Measurements from ENCODE around the gene SMARCAL1. TPM values are rescaled to one million over a fixed set of nuclear protein-coding genes. Genes with fewer than 3 reads are reported as not detected.

Gene SMARCAL1
- total RNA-seq, 1 donor from 2014 or later, result 7.4 TPM

GRCh38 chr2:216408426-216409290 is 3.6 kb upstream of the SMARCAL1 start:
- no peak for DNase-seq (ENCODE audit: low read depth)
- no peaks in the 10 kb centered on the region for H3K27me3 ChIP-seq (ENCODE audit: control insufficient read depth, insufficient read depth, low read length)
- H3K4me3 ChIP-seq (ENCODE audit: low read depth, low read length), result no peak overlapping the region
- TF ChIP-seq, protein P1, sequence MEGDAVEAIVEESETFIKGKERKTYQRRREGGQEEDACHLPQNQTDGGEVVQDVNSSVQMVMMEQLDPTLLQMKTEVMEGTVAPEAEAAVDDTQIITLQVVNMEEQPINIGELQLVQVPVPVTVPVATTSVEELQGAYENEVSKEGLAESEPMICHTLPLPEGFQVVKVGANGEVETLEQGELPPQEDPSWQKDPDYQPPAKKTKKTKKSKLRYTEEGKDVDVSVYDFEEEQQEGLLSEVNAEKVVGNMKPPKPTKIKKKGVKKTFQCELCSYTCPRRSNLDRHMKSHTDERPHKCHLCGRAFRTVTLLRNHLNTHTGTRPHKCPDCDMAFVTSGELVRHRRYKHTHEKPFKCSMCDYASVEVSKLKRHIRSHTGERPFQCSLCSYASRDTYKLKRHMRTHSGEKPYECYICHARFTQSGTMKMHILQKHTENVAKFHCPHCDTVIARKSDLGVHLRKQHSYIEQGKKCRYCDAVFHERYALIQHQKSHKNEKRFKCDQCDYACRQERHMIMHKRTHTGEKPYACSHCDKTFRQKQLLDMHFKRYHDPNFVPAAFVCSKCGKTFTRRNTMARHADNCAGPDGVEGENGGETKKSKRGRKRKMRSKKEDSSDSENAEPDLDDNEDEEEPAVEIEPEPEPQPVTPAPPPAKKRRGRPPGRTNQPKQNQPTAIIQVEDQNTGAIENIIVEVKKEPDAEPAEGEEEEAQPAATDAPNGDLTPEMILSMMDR (IDR thresholded peaks at IDR 0.05; ENCODE audit: insufficient read depth, low read length, severe bottlenecking), result no peak
- no peaks in the 10 kb centered on the region for H3K36me3 ChIP-seq (ENCODE audit: control insufficient read depth, insufficient read depth, low read length)
- no peak for FAIRE-seq

- DNase-seq (ENCODE audit: low read depth) (no peak), FAIRE-seq (no peak)
- Histone ChIP-seq H3K36me3 (ENCODE audit: control insufficient read depth, insufficient read depth, low read length) (no peaks in the 10 kb centered on the region), H3K27me3 (ENCODE audit: control insufficient read depth, insufficient read depth, low read length) (no peaks in the 10 kb centered on the region), H3K4me3 (ENCODE audit: low read depth, low read length) (no peak overlapping the region)
- TF ChIP-seq, protein P1 (IDR thresholded peaks at IDR 0.05; ENCODE audit: insufficient read depth, low read length, severe bottlenecking), result no peak
Measured at GRCh38 chr2:216410550-216410949, 1.7 kb upstream of the SMARCAL1 start.

- Histone ChIP-seq H3K4me3 (ENCODE audit: low read depth, low read length) (no peak overlapping the region), H3K27me3 (ENCODE audit: control insufficient read depth, insufficient read depth, low read length) (no peaks in the 10 kb centered on the region), H3K36me3 (ENCODE audit: control insufficient read depth, insufficient read depth, low read length) (peaks cover 5% of the 10 kb centered on the region)
- DNase-seq (ENCODE audit: low read depth), result no peak
- TF ChIP-seq, protein P1 (IDR thresholded peaks at IDR 0.05; ENCODE audit: insufficient read depth, low read length, severe bottlenecking), result no peak
- FAIRE-seq, result no peak
Measured at GRCh38 chr2:216413882-216414281, 1.6 kb downstream of the SMARCAL1 start.

DNA sequence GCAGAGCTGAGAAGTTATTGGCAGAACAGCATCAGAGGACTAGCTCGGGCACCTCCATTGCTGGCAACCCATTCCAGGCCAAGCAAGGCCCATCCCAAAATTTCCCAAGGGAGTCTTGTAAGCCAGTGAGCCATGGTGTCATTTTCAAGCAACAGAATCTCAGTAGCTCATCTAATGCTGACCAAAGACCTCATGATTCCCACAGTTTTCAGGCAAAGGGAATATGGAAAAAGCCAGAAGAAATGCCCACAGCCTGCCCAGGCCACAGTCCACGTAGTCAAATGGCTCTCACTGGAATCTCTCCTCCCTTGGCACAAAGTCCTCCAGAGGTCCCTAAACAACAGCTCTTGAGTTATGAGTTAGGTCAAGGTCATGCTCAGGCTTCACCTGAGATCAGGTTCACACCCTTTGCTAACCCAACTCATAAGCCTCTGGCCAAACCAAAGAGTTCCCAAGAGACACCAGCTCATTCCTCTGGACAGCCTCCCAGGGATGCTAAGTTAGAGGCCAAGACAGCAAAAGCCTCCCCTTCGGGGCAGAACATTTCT is 2.6 kb downstream of the SMARCAL1 start:
- H3K27me3 ChIP-seq (ENCODE audit: control insufficient read depth, insufficient read depth, low read length), result no peaks in the 10 kb centered on the region
- no peak for DNase-seq (ENCODE audit: low read depth)
- no peak for FAIRE-seq
- TF ChIP-seq, protein P1 (IDR thresholded peaks at IDR 0.05; ENCODE audit: insufficient read depth, low read length, severe bottlenecking), result no peak
- no peak overlapping the region for H3K4me3 ChIP-seq (ENCODE audit: low read depth, low read length)
- peaks cover 5% of the 10 kb centered on the region for H3K36me3 ChIP-seq (ENCODE audit: control insufficient read depth, insufficient read depth, low read length)

- FAIRE-seq, result no peak
- Histone ChIP-seq H3K27me3 (ENCODE audit: control insufficient read depth, insufficient read depth, low read length) (no peaks in the 10 kb centered on the region), H3K36me3 (ENCODE audit: control insufficient read depth, insufficient read depth, low read length) (peaks cover 10% of the 10 kb centered on the region), H3K4me3 (ENCODE audit: low read depth, low read length) (no peak overlapping the region)
- no peak for DNase-seq (ENCODE audit: low read depth)
- TF ChIP-seq, protein P1 (IDR thresholded peaks at IDR 0.05; ENCODE audit: insufficient read depth, low read length, severe bottlenecking), result no peak
Measured at GRCh38 chr2:216415541-216415940, 3.3 kb downstream of the SMARCAL1 start.
